Measurements from ENCODE around the gene ROBO3. TPM values are rescaled to one million over a fixed set of nuclear protein-coding genes. Genes with fewer than 3 reads are reported as not detected.

Gene ROBO3
- polyA plus RNA-seq, 4 donors: 18.8 to 30.8 (median 21.3) TPM

- no peak for DNase-seq (ENCODE audit: low read depth in 4 of 4, low spot score in 3 of 4)
Measured at GRCh38 chr11:124917115-124917637, 51.9 kb downstream of the ROBO3 start.

- DNase-seq (ENCODE audit: low read depth in 4 of 4, low spot score in 3 of 4): no peak
Measured at GRCh38 chr11:124918950-124919349, 53.7 kb downstream of the ROBO3 start, which contains the start of gene HEPN1. Gene HEPN1 (plus strand): TSS chr11:124919250.

GRCh38 chr11:124919898-124920297, 54.7 kb downstream of the ROBO3 start:
- no peak for DNase-seq (ENCODE audit: low read depth in 4 of 4, low spot score in 3 of 4)

GRCh38 chr11:124920356-124920755, 55.1 kb downstream of the ROBO3 start:
- DNase-seq (ENCODE audit: low read depth in 4 of 4, low spot score in 3 of 4): no peak

- peak; percentile 63 to 79 (median 70) for DNase-seq (ENCODE audit: low read depth in 4 of 4, low spot score in 3 of 4)
Measured at GRCh38 chr11:124920870-124921609, 55.8 kb downstream of the ROBO3 start.

GRCh38 chr11:124922831-124923230, 57.6 kb downstream of the ROBO3 start:
- DNase-seq (ENCODE audit: low read depth in 4 of 4, low spot score in 3 of 4): no peak

GRCh38 chr11:124923296-124923695, 58.1 kb downstream of the ROBO3 start:
- DNase-seq (ENCODE audit: low read depth in 4 of 4, low spot score in 3 of 4): no peak

- no peak for DNase-seq (ENCODE audit: low read depth in 4 of 4, low spot score in 3 of 4)
Measured at GRCh38 chr11:124928942-124929665, 63.9 kb downstream of the ROBO3 start.

- DNase-seq (ENCODE audit: low read depth in 4 of 4, low spot score in 3 of 4): no peak
Measured at GRCh38 chr11:124930799-124931198, 65.6 kb downstream of the ROBO3 start.

Other genes with a start within 250 kb of the ROBO3 start
- 10 to 100 TPM; 24.9 to 41.4 (median 28.7) TPM for gene TBRG1, start 242.6 kb upstream of the ROBO3 start, polyA plus RNA-seq (ENCODE audit: insufficient read length in 4 of 4)
- gene SIAE, start 191.7 kb upstream of the ROBO3 start, polyA plus RNA-seq (ENCODE audit: insufficient read length in 4 of 4): 10 to 100 TPM in 3 of 4 donors, 1 to 10 TPM in 1; 6.0 to 32.9 (median 31.4) TPM
- 10 to 100 TPM in 3 of 4 donors, 1 to 10 TPM in 1; 5.0 to 24.4 (median 19.2) TPM for gene SPA17, start 191.5 kb upstream of the ROBO3 start, polyA plus RNA-seq (ENCODE audit: insufficient read length in 4 of 4)
- 10 to 100 TPM in 3 of 4 donors, 1 to 10 TPM in 1; 5.6 to 29.4 (median 17.9) TPM for gene NRGN, start 125.5 kb upstream of the ROBO3 start, polyA plus RNA-seq (ENCODE audit: insufficient read length in 4 of 4)
- 10 to 100 TPM in 2 of 4 donors, 1 to 10 TPM in 1, under 1 TPM in 1; 0.60 to 17.5 (median 9.6) TPM for gene VSIG2, start 113.2 kb upstream of the ROBO3 start, polyA plus RNA-seq (ENCODE audit: insufficient read length in 4 of 4)
- gene ESAM, start 103.1 kb upstream of the ROBO3 start, polyA plus RNA-seq (ENCODE audit: insufficient read length in 4 of 4): 10 to 100 TPM; 39.0 to 71.8 (median 67.0) TPM
- 10 to 100 TPM; 25.1 to 44.7 (median 29.2) TPM for gene MSANTD2, start 65.0 kb upstream of the ROBO3 start, polyA plus RNA-seq (ENCODE audit: insufficient read length in 4 of 4)
- 10 to 100 TPM; 13.6 to 19.6 (median 18.1) TPM for gene ROBO4, start 32.4 kb downstream of the ROBO3 start, polyA plus RNA-seq (ENCODE audit: insufficient read length in 4 of 4)
- gene HEPN1, start 53.8 kb downstream of the ROBO3 start, polyA plus RNA-seq (ENCODE audit: insufficient read length in 4 of 4): 1 to 10 TPM in 1 of 4 donors, under 1 TPM in 2, not detected in 1; 0.92 to 1.5 (median 0.96) TPM
- gene HEPACAM, start 70.6 kb downstream of the ROBO3 start, polyA plus RNA-seq (ENCODE audit: insufficient read length in 4 of 4): 1 to 10 TPM in 3 of 4 donors, under 1 TPM in 1; 0.11 to 2.4 (median 2.0) TPM
- 1 to 10 TPM; 2.8 to 4.4 (median 3.9) TPM for gene CCDC15, start 88.8 kb downstream of the ROBO3 start, polyA plus RNA-seq (ENCODE audit: insufficient read length in 4 of 4)
- 1 to 10 TPM; 2.1 to 7.0 (median 2.5) TPM for gene SLC37A2, start 197.9 kb downstream of the ROBO3 start, polyA plus RNA-seq (ENCODE audit: insufficient read length in 4 of 4)
- 10 to 100 TPM; 41.6 to 54.8 (median 49.9) TPM for gene TMEM218, start 246.2 kb downstream of the ROBO3 start, polyA plus RNA-seq (ENCODE audit: insufficient read length in 4 of 4)